Measurements from ENCODE around the gene UMODL1.

UMODL1 gene

DNA sequence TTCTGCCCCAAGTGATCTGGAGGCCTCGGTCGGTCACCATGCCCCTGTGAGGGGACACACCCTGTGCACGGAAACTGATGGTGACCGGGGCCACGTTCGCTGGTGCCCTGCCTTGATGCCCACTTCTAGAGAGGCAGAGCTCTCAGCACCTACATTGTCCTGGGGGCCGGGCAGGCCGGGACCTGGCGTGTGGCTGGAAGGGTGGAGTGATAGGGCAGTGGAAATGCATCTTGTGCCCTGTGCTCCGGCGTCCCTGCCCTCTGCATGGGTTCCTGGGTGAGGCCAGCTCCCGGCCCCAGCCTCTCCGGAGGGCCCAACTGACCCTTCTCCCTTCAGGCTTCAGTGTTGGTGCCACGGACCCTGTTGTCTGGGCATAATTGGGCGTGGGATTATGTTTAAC lies 11.0 kb upstream of the UMODL1 start:
- no peaks in the 10 kb centered on the region for H3K4me1 ChIP-seq (ENCODE audit: control insufficient read depth, insufficient read depth, low read length, unreplicated experiment)
- H3K79me2 ChIP-seq (ENCODE audit: control insufficient read depth, insufficient read depth, low read length, unreplicated experiment) = no peaks in the 10 kb centered on the region
- no peak overlapping the region for H3K4me3 ChIP-seq (ENCODE audit: low read depth, low read length)
- H3K36me3 ChIP-seq (ENCODE audit: insufficient read depth, low read length) = no peaks in the 10 kb centered on the region
- no peak overlapping the region for H2AFZ ChIP-seq (ENCODE audit: low read length, unreplicated experiment)
- no peak overlapping the region for H3K27ac ChIP-seq (ENCODE audit: low read depth, low read length)
- H3K27me3 ChIP-seq (ENCODE audit: insufficient read depth, low read length) = peaks cover 35% of the 10 kb centered on the region

DNA sequence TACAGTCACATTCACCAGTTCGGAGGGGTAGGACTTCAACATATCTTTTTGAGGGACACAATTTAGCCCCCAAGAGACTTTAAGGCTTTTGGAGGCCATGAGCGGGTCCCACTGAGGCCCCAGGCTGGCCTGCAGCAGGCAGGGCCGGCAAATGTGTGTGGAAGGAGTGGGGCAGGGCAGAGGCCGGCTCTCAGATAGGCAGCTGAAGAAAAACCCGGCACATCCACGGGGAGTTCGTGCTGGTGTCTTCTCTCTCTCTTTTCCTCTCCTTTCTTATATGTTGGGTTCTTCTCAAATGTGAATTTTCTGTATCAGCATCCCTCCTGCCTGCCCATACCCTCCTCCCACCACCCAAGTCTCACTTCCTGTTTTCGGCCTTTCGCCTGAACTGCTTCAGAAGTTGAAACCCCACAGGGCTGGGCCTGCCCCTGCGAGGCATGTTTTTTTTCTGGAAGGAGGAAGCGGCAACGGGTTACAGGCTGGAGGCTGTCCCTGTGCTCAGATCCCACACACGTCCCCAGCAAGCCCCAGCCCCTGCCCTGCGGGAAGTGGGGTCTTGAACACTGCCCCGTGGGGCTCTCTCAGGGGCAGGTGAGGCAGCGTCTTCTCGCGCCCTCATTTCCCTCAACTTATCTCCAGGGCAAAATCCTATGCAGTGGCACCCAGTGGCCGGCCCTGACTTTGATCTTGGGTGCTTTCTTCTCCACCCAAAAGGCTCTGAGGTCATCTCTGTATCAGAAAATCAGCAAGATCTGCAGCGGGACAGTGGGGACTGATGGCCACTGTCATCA lies 9.7 kb upstream of the UMODL1 start:
- Histone ChIP-seq H3K36me3 (ENCODE audit: insufficient read depth, low read length) (no peaks in the 10 kb centered on the region), H3K4me3 (ENCODE audit: low read depth, low read length) (no peak overlapping the region), H3K27me3 (ENCODE audit: insufficient read depth, low read length) (peaks cover 28% of the 10 kb centered on the region), H3K27ac (ENCODE audit: low read depth, low read length) (no peak overlapping the region), H3K4me1 (ENCODE audit: control insufficient read depth, insufficient read depth, low read length, unreplicated experiment) (no peaks in the 10 kb centered on the region), H3K79me2 (ENCODE audit: control insufficient read depth, insufficient read depth, low read length, unreplicated experiment) (no peaks in the 10 kb centered on the region), H2AFZ (ENCODE audit: low read length, unreplicated experiment) (no peak overlapping the region)

DNA sequence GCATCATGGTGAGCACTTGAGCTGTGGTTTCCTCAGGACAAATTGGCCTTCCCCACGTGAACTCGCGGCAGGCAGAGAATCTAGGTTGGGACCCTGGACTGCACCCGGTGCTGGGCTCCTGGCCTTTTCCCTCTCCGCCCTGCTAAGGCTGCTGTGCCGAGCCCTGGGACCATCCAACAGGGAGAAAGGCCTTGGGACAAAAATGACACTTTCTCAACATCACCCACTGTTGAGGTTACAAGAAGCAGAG lies 9.2 kb upstream of the UMODL1 start:
- H2AFZ ChIP-seq (ENCODE audit: low read length, unreplicated experiment) = no peak overlapping the region
- H3K4me3 ChIP-seq (ENCODE audit: low read depth, low read length) = no peak overlapping the region
- H3K4me1 ChIP-seq (ENCODE audit: control insufficient read depth, insufficient read depth, low read length, unreplicated experiment) = no peaks in the 10 kb centered on the region
- no peaks in the 10 kb centered on the region for H3K36me3 ChIP-seq (ENCODE audit: insufficient read depth, low read length)
- no peaks in the 10 kb centered on the region for H3K79me2 ChIP-seq (ENCODE audit: control insufficient read depth, insufficient read depth, low read length, unreplicated experiment)
- no peak overlapping the region for H3K27ac ChIP-seq (ENCODE audit: low read depth, low read length)
- peaks cover 30% of the 10 kb centered on the region for H3K27me3 ChIP-seq (ENCODE audit: insufficient read depth, low read length)

- Histone ChIP-seq H3K79me2 (ENCODE audit: control insufficient read depth, insufficient read depth, low read length, unreplicated experiment) (no peaks in the 10 kb centered on the region), H2AFZ (ENCODE audit: low read length, unreplicated experiment) (no peak overlapping the region), H3K27me3 (ENCODE audit: insufficient read depth, low read length) (peaks cover 30% of the 10 kb centered on the region), H3K36me3 (ENCODE audit: insufficient read depth, low read length) (no peaks in the 10 kb centered on the region), H3K4me1 (ENCODE audit: control insufficient read depth, insufficient read depth, low read length, unreplicated experiment) (no peaks in the 10 kb centered on the region), H3K4me3 (ENCODE audit: low read depth, low read length) (no peak overlapping the region), H3K27ac (ENCODE audit: low read depth, low read length) (no peak overlapping the region)
These were observed 8.7 kb upstream of the UMODL1 start for GRCh38 chr21:42062236-42063022.

DNA sequence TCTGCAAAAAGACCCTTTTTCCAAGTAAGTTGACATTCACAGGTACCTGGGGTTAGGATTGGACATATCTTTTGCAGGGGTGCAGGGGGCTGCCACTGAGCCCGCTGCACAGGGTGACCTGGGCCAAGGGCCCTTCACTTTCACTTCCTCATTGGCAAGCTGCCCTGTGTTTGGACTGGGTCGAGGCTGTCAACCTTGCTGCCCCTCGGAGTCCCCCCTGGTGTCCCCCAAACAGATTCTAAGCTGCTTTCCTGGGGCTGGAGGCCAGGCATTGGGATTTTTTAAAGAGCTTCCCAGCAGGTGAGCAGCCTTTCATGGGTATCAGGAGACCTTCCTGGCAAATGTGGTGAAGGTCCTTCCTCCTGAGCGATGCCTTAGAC lies 7.9 kb upstream of the UMODL1 start:
- Histone ChIP-seq H3K27me3 (ENCODE audit: insufficient read depth, low read length) (peaks cover 26% of the 10 kb centered on the region), H2AFZ (ENCODE audit: low read length, unreplicated experiment) (no peak overlapping the region), H3K4me1 (ENCODE audit: control insufficient read depth, insufficient read depth, low read length, unreplicated experiment) (no peaks in the 10 kb centered on the region), H3K27ac (ENCODE audit: low read depth, low read length) (no peak overlapping the region), H3K36me3 (ENCODE audit: insufficient read depth, low read length) (no peaks in the 10 kb centered on the region), H3K79me2 (ENCODE audit: control insufficient read depth, insufficient read depth, low read length, unreplicated experiment) (no peaks in the 10 kb centered on the region), H3K4me3 (ENCODE audit: low read depth, low read length) (no peak overlapping the region)

- Histone ChIP-seq H2AFZ (ENCODE audit: low read length, unreplicated experiment) (no peak overlapping the region), H3K27ac (ENCODE audit: low read depth, low read length) (no peak overlapping the region), H3K36me3 (ENCODE audit: insufficient read depth, low read length) (no peaks in the 10 kb centered on the region), H3K79me2 (ENCODE audit: control insufficient read depth, insufficient read depth, low read length, unreplicated experiment) (no peaks in the 10 kb centered on the region), H3K27me3 (ENCODE audit: insufficient read depth, low read length) (peaks cover 30% of the 10 kb centered on the region), H3K4me3 (ENCODE audit: low read depth, low read length) (no peak overlapping the region), H3K4me1 (ENCODE audit: control insufficient read depth, insufficient read depth, low read length, unreplicated experiment) (no peaks in the 10 kb centered on the region)
These were observed 7.3 kb upstream of the UMODL1 start for GRCh38 chr21:42063571-42064521.

DNA sequence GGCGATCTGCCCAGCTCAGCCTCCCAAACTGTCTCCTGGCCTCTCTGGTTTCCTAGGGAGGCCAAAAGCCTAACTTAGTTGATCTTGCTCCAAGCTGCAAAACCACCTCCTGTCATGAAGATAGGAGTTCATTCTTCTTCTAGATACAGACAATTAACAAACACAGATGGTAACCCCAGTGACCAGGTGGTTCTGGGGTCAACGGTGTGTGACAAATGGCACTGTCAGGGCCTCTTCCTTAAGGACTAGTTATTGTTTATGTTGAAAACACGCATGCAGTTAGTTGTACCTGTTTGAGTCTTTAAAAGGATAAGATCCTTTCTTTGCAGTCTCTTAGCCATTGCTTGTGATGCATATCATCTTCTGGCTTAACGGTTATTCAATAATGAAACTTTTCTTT lies 4.6 kb upstream of the UMODL1 start:
- H3K27me3 ChIP-seq (ENCODE audit: insufficient read depth, low read length) = peaks cover 51% of the 10 kb centered on the region
- no peak overlapping the region for H3K27ac ChIP-seq (ENCODE audit: low read depth, low read length)
- no peak overlapping the region for H2AFZ ChIP-seq (ENCODE audit: low read length, unreplicated experiment)
- H3K4me1 ChIP-seq (ENCODE audit: control insufficient read depth, insufficient read depth, low read length, unreplicated experiment) = no peaks in the 10 kb centered on the region
- no peaks in the 10 kb centered on the region for H3K79me2 ChIP-seq (ENCODE audit: control insufficient read depth, insufficient read depth, low read length, unreplicated experiment)
- no peak overlapping the region for H3K4me3 ChIP-seq (ENCODE audit: low read depth, low read length)
- no peaks in the 10 kb centered on the region for H3K36me3 ChIP-seq (ENCODE audit: insufficient read depth, low read length)

GRCh38 chr21:42067531-42068255 lies 3.4 kb upstream of the UMODL1 start:
- no peak overlapping the region for H3K4me3 ChIP-seq (ENCODE audit: low read depth, low read length)
- no peaks in the 10 kb centered on the region for H3K4me1 ChIP-seq (ENCODE audit: control insufficient read depth, insufficient read depth, low read length, unreplicated experiment)

GRCh38 chr21:42068256-42068545 lies 2.9 kb upstream of the UMODL1 start:
- H3K4me3 ChIP-seq (ENCODE audit: low read depth, low read length) = no peak overlapping the region
- no peaks in the 10 kb centered on the region for H3K36me3 ChIP-seq (ENCODE audit: insufficient read depth, low read length)
- no peak overlapping the region for H2AFZ ChIP-seq (ENCODE audit: low read length, unreplicated experiment)
- H3K27me3 ChIP-seq (ENCODE audit: insufficient read depth, low read length) = peaks cover 43% of the 10 kb centered on the region
- no peaks in the 10 kb centered on the region for H3K79me2 ChIP-seq (ENCODE audit: control insufficient read depth, insufficient read depth, low read length, unreplicated experiment)
- no peak overlapping the region for H3K27ac ChIP-seq (ENCODE audit: low read depth, low read length)
- no peaks in the 10 kb centered on the region for H3K4me1 ChIP-seq (ENCODE audit: control insufficient read depth, insufficient read depth, low read length, unreplicated experiment)

More at GRCh38 chr21:42067531-42068255, 3.4 kb upstream of the UMODL1 start:
- no peak overlapping the region for H2AFZ ChIP-seq (ENCODE audit: low read length, unreplicated experiment)
- peaks cover 48% of the 10 kb centered on the region for H3K27me3 ChIP-seq (ENCODE audit: insufficient read depth, low read length)
- no peak overlapping the region for H3K27ac ChIP-seq (ENCODE audit: low read depth, low read length)
- H3K36me3 ChIP-seq (ENCODE audit: insufficient read depth, low read length) = no peaks in the 10 kb centered on the region
- no peaks in the 10 kb centered on the region for H3K79me2 ChIP-seq (ENCODE audit: control insufficient read depth, insufficient read depth, low read length, unreplicated experiment)

- Histone ChIP-seq H2AFZ (ENCODE audit: low read length, unreplicated experiment) (no peak overlapping the region), H3K27me3 (ENCODE audit: insufficient read depth, low read length) (peaks cover 42% of the 10 kb centered on the region), H3K79me2 (ENCODE audit: control insufficient read depth, insufficient read depth, low read length, unreplicated experiment) (no peaks in the 10 kb centered on the region), H3K4me3 (ENCODE audit: low read depth, low read length) (no peak overlapping the region), H3K36me3 (ENCODE audit: insufficient read depth, low read length) (no peaks in the 10 kb centered on the region), H3K4me1 (ENCODE audit: control insufficient read depth, insufficient read depth, low read length, unreplicated experiment) (no peaks in the 10 kb centered on the region), H3K27ac (ENCODE audit: low read depth, low read length) (no peak overlapping the region)
These were observed 2.5 kb upstream of the UMODL1 start for GRCh38 chr21:42068592-42068991.

All from ACC112 (cell line).